NCI-H82 treated with DMSO at 0.1 percent for 48 hours (cell line): ENCODE measurements around the gene BRAT1.
A peak's percentile ranks its signal among the peaks of the same experiment; 100 is the strongest.
"Not testable (repeated sequence)": the region's sequence is repeated elsewhere in the genome, so short reads cannot be mapped to it uniquely, and the experiment has no call there.

Experiments
- DNase-seq: peaks from one replicate; lab custom pipeline; 2025; ENCODE audit not compliant: unreplicated experiment; lab: John Stamatoyannopoulos, UW

Gene BRAT1

DNA sequence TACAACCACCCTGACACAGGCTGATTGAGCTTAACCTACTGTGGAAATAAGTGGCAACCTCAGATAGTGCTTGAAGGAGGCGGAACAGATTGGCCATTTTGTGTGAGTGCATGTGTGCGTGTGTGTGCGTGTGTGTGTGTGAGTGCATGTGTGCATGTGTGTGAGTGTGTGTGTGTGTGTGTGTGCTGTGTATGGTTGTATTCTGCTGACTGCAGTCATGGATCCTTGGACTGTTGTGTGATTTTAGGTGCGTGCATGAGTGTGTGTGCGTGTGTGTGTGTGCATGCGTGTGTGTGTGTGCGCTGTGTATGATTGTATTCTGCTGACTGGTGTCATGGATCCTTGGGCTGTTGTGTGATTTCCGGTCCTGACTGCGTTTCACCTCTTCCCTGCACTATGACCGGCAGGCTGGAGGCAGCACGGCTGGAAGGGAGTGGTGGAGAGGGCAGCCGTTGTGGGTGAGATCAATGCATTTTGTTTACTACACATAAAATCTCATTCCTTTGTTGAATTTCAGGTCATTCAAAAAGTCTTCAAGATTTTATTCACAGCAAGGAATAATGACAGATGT lies 9.7 kb upstream of the BRAT1 start:
- no peak for DNase-seq

DNA sequence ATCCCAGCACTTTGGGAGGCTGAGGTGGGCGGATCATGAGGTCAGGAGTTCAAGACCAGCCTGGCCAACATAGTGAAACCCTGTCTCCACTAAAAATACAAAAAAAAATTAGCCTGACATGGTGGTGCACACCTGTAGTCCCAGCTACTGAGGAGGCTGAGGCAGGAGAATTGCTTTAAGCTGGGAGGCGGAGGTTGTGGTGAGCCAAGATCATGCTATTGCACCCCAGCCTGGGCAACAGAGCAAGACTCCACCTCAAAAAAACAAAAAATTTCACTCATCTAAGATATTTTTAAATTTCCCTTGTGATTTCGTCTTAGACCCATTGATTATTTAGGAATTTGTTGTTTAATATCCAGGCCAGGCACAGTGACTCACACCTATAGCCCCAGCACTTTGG lies 8.6 kb upstream of the BRAT1 start:
- not testable (repeated sequence) for DNase-seq

DNA sequence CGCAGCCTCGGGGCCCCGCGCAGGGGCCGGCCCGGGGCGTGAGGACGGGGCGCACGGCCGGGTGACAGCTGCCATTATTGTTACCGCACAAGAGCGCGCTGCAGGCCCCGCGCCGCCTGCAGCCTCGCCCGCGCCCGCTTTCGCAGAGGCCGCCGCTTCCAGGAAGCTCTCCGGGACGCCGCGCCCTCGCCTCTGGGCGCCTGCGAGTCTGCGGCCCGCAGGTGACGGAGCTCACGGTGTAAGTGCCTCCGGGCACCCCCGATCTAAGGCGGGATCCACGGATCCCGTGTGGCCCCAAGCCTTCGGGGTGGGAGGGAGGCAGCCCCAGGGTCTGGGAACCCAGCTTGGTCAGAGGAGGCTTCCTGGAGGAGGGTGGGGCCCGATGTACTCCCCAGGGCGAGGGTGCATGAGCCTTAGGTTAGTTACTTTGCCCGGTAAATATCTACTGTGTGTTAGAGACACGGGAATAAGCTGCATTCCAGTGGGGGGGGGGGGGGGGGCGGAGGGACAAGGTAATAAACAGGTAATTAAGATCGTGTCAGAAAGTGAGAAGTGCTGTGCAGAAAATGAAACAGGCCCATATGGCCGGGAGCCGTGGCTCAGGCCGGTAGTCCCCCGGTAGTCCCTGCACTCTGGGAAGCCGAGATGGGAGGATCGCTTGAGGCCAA lies 4.1 kb upstream of the BRAT1 start:
- DNase-seq: no peak

DNA sequence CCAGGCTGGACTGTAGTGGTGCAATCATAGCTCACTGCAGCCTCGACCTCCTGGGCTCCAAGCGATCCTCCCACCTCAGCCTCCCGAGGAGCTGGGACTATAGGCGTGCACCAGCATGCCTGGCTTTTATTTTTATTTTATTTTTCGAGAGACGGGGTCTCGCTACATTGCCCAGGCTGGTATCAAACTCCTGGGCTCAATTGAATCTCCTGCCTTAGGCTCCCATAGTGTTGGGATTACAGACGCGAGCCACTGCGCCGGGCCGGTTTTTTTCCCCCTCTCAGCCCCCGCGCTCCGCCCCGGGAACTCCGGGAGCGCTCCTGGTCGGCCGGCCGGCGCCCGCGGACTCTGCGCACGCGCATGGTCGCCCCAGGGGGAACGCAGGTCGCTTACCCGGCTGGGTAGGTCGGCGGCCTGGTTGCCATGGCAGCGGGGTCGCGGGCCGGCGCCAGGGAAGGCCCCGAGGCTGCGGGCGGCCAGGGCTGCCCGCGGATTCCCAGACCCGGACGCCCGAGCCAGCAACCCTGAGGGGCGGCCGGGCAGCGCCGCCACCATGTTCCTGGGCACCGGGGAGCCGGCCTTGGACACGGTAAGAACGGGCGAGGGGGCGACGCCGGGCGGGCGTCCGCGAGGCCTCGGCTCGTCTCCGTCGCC lies 3.4 kb upstream of the BRAT1 start, which contains the start of gene IQCE:
Gene IQCE, plus strand, starts transcription at position 351 of the 654 bp plus-strand sequence. Its CDS starts 203 bp downstream, at position 554.
- peak; percentile 59 for DNase-seq

DNA sequence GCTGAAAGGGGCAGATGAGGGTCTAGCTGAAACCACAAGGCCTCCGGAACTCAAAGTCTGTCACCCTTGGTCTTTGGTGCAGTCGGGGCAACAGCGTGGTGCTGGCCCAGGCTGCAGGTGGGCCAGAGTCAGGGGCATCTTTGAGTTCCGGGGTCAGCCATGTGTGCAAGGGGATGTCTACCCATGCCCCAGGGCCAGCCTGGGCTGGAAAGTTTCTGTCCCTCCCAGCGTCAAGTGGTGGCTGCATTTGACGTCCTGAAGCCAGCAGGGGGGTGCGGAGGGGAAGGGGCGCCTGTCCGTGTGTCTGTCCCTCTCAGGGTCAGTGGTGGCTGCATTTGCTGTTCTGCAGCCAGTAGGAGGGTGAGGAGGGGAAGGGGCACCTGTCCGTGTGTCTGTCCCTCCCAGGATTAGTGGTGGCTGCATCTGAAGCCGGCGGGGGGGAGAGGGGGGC lies 638 bp downstream of the BRAT1 start:
- no peak for DNase-seq

DNA sequence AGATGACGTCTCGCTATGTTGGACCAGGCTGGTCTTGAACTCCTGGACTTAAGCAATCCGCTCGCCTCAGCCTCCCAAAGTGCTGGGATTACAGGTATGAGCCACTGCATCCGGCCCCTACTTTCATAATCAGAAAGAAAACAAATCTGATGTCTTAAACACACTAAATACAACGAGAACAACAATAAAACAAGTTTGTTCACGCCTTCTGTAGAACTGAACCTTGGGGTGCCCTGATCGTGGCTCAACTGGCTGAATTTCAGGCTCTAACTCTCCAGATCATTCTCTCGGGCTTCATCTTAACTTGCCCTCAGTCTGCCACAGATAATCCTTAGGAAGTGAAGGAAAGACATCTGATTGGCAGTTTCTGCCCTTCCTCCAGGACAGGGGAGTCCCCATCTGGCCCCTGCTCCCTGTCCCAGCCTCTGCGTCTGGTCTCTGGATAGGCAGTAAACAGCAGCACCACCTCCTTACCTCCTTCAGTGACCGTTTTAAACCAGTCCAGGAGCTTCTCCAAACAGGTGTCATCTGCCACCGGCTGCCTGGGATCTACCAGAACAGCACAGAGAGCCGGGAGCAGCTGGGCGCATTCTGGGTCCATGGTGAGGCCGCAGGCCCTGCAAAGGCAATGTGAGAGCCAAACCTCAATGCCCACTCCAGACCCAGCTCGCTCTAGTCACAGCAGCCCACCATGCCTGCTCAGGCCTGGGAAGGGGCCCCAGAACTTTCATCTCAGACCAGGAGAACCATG lies 1.3 kb downstream of the BRAT1 start:
- DNase-seq: peak; percentile 74

DNA sequence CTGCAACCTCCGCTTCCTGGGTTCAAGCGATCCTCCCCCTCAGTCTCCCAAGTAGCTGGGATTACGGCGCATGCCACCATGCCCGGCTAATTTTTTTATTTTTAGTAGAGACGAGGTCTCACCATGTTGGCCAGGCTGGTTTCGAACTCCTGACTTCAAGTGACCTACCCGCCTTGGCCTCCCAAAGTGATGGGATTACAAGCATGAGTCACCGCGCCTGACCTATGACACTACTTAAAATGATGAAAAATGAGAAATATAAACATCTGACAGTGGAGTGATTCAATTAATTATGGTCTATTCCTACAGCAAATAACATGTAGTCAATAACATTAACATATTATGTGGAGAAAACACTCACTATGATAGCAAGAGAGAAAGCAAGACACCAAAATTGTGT lies 2.2 kb downstream of the BRAT1 start:
- DNase-seq: no peak

DNA sequence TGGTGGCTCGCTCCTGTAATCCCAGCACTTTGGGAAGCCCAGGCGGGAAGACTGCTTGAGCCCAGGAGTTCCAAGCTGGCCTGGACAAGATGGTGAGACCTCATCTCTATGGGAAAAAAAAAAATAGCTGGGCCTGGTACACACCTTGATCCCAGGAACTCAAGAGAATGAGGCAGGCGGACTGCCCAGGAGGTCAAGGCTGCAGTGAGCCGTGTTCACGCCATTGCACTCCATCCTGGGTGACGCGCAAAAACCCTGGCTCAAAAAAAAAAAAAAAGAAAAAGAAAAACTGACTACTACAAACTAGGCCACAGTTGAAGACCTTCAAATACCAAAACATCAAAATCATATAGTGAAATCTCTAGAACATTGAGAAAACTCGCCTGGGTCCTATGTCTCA lies 3.9 kb downstream of the BRAT1 start:
- DNase-seq: no peak

DNA sequence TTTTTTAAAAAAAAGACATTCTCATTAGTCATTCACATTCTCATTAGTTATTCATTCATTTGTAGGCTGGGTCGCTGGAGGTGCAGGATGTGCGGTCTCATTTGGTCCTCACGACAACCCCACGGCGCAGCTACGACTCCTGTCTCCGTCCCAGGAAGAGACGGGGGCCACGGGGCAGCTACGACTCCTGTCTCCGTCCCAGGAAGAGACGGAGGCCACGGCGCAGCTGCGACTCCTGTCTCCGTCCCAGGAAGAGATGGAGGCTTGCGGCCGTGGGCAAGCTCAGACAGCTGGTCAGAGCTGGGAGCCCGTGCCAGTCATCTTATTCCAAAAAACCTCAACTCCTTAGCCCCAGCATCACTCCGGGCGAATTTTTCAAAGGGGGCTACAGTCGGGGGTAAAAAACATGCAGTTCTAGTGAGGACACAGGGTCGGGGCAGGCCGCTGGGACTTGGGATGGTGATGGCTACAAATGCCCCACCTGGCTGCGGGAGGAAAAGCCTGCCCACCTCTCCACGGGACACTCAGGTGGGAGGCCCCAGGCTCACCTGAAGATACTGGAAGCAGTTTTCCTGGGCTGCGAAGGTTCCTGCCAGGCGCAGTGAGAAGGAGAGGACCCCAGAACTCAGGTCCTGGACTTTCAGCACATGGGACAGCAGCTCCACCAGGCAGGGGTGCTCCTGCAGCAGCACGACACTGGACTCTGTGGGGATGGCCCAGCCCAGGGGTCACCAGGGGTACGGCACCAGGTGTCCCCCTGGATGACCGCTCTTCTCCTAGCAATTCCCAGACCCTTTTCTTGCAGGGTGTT lies 8.3 kb downstream of the BRAT1 start:
- DNase-seq: no peak

DNA sequence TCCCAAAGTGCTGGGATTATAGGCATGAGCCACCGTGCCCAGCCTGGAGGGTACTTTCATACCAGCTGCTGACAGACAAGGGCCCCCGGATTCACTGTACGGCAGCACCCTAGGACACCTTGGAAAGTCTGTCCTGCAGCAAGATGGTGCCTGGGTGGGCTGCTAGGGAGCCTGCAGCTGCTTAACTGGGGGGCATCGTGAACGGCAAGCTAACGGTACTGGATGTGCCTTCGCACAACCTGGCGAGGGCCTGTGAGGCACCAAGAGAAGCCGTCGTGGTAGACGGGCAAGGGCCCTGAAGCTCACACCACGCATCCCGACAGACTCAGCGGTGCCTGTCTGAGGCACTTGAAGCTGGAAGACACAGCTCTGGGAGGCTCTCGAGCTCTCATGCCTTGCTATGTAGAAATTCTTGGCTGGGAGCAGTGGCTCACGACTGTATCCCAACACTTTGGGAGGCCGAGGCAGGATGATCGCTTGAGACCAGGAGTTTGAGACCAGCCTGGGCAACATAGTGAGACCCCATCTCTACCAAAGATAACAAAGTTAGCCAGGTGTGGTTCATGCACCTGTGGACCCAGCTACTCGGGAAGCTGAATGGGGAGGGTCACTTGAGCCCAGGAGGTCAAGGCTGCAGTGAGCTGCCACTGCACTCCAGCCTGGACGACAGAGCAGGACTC lies 9.4 kb downstream of the BRAT1 start:
- DNase-seq: no peak

DNA sequence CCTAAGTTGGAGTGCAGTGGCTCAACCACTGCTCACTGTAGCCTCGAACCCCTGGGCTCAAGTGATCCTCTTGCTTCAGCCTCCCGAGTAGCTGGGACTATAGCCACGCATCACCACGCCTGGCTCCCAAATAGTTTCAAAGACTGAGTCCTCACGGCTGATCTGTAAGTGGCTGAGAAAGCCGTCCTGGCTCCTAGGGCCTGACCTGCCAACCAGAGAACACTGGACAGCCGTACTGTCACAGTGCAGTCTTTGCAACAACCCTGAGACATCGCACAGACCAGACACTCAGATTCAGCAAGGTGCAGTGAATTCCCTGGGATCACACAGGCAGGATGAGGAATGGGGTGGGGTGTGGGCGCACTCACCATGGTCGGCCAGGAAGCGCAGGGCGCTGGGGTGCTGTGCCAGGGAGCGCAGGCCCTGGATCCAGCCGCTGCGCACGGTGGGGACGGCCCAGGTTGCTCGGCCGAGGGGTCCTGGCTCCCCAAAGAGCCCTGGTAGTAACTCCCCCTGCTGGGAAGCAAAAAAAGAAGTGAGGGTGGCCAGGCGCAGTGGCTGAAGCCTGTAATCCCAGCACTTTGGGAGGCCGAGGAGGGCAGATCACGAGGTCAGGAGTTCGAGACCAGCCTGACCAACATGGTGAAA lies 10.7 kb downstream of the BRAT1 start:
- DNase-seq: no peak

DNA sequence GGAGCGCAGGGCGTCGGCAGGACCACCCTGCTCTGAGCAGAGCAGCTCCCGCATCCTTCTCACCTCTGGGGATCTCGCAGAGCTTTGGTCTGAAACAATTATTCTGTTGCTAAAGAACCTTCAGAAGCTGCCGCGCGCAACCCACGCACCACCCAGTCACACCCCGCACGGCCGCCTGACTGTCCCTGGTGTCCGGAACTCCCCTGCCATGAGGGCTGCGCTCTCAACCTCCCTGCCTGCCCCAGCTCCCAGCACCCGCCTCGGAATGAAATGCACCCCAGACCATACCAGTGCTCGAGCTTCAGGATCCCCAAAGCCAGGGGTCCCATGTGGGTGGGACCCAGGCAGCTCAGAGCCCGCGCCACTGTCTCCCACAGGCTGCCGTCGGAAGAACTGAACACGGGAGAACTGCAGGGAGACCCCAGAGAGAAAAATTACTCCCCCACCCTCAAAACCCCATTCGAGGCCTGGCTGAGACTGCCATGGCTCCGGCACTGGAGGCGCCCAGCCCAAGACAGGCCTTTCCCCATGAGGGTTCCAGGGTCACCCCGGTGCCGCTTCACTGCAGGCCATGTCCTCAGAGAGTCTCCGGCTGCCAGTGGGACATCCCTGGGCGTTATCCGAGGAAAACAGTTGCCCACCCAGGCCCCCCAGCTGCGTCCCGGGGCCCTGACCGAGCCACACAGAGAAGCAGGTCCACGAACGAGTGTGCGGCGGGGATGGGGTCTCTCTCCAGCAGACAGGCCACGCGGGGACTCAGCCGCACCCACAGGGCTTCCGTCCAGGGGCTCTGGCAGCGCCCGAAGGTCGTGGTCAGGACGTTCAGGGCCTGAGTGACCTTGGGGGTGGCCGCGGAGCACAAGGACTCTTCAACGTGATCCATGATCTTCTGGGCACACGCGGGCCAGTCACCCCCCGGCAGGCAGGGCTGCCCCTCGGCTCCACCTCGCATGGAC lies 12.1 kb downstream of the BRAT1 start:
- no peak for DNase-seq

DNA sequence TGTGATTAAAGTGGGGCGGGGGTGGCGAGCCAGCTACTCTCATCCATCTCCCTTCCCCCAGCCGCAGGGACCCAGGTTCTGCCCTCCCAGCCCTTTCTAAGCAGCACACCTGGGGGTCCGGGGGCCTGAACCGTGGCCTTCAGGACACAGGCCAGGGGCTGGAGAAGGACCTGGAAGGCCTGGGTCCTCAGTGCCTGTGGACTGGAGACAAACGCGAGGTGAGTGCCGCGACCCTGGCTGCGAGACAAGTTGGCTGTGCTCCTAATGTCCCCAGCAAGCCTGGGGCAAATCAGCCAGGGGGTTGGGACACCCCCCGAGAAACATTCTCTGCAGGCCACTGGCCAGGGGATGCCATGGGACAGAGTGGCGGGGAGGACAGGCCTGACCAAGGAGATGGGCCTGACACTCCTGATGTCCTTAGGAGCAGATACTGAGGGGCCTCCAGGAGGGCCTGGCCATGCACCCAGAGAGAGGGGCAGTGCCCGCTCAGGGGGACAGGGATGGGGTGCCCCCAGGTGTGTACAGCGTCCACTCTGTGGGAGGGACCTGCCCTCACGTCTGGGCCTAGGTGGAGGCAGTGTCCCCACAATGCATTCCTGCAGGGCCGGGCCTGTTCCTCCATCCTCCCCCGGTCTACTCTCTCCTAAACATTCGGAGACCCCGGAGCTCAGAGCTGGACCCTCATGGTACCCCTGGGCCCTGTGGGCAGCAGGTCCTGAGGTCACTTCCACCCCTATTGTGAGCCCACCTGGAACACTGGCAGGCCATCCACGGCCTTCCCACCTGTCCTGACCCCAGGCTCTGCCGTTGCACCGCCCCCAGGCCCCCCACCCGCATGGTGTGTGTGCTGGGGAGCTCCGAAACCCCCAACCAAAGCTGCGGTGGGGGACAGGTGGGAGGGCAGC lies 13.1 kb downstream of the BRAT1 start:
- no peak for DNase-seq

DNA sequence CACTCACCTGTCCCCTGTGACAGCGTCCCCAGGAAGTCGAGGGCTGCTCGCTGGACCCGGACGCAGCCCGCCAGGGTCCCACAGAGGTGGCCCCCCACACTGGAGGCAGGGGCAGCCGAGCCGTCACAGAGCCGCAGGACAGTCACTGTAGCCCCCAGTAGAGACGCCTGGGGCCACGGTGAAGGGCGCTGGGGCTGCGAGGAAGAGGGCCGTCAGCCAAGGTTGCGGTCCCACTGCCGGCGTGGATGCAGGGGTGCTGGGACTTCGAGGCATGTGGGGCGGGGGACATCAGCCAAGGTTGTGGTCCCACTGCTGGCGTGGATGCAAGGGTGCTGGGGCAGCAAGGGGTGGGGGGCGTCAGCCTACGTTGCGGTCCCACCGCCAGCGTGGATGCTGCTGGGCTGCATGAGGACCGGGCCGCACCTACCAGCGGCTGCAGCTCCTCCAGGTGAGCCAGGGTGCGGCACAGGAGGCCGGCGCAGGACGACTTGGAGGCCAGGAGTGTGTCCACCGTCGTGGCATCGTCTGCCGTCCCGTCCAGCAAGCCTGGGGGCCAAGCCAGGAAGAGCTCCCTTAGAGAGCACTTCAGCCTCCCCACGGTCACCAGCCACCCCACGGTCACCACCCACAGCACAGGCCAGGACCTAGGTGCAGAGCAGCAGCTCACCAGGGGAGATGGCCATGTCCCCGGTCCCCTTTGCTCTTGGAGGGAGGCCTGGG lies 13.9 kb downstream of the BRAT1 start:
- DNase-seq: no peak

DNA sequence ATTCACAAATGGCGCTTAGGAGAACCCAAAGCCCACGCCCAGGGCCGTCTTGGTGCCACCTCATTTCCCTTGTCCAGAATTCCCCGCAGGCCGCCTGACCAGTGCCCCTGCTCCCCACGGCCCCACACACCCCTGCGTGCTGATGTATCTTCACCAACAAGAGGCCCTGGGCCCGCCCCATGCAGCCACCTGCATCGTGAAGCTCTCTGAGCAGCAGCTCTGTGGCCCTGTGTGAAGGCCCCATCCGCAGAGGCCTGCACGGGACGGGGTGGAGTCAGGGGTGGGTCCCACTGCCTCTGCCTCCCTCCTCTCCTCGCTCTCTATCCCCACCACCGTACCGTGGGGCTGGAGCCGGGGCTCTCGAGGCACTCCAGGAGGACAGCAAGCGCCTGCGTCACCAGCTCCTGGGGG lies 14.7 kb downstream of the BRAT1 start:
- no peak for DNase-seq

DNA sequence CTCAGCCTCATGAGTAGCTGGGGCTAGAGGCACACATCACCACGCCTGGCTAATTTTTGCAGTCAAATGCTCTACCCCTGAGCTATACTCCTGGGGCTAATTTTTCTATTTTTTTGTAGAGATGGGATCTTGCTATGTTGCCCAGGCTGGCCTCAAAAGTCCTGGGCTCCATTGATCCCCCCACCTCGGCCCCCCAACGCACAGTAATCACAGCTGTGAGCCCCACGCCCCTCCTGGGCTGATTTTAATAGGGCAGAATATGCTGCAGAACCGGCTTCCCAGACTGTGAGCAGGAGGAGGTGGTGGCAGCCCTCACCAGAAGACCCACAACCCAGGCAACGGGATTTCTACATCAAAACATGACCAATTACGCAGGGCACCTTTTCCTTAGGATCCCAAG lies 15.2 kb downstream of the BRAT1 start:
- DNase-seq: no peak
